GM21529 (cell line): ENCODE data around the gene OVAAL.

ENCODE experiments used
- ATAC-seq: cut with Tn5 transposase; IDR thresholded peaks from one replicate; pipeline ENCODE4 v1.9.1; 2021; ENCODE audit not compliant: unreplicated experiment

Gene OVAAL

GRCh38 chr1:180568184-180568583 lies 9.4 kb downstream of the OVAAL start:
- ATAC-seq = no peak

- no peak for ATAC-seq
Measured at GRCh38 chr1:180571060-180571831, 12.5 kb downstream of the OVAAL start.

GRCh38 chr1:180571832-180572636 lies 13.3 kb downstream of the OVAAL start:
- ATAC-seq = no peak

GRCh38 chr1:180572760-180573159 lies 14.0 kb downstream of the OVAAL start:
- no peak for ATAC-seq

- ATAC-seq = no peak
Measured at GRCh38 chr1:180574031-180574713, 15.4 kb downstream of the OVAAL start.

GRCh38 chr1:180577361-180577760 lies 18.6 kb downstream of the OVAAL start:
- no peak for ATAC-seq

- ATAC-seq = no peak
Measured at GRCh38 chr1:180579961-180580611, 21.3 kb downstream of the OVAAL start.

- ATAC-seq = no peak
Measured at GRCh38 chr1:180581635-180582039, 22.9 kb downstream of the OVAAL start.

GRCh38 chr1:180584869-180585268 lies 26.1 kb downstream of the OVAAL start:
- ATAC-seq = no peak

GRCh38 chr1:180585994-180586359 lies 27.2 kb downstream of the OVAAL start:
- ATAC-seq = no peak

GRCh38 chr1:180586671-180587155 lies 27.9 kb downstream of the OVAAL start:
- no peak for ATAC-seq

GRCh38 chr1:180588121-180588520 lies 29.4 kb downstream of the OVAAL start:
- no peak for ATAC-seq

GRCh38 chr1:180590889-180591288 lies 32.1 kb downstream of the OVAAL start:
- no peak for ATAC-seq

GRCh38 chr1:180593382-180593781 lies 34.6 kb downstream of the OVAAL start:
- no peak for ATAC-seq

GRCh38 chr1:180594723-180595122 lies 36.0 kb downstream of the OVAAL start:
- no peak for ATAC-seq

- no peak for ATAC-seq
Measured at GRCh38 chr1:180595966-180596365, 37.2 kb downstream of the OVAAL start.

GRCh38 chr1:180597520-180597919 lies 38.8 kb downstream of the OVAAL start:
- ATAC-seq = no peak

GRCh38 chr1:180598333-180598974 lies 39.7 kb downstream of the OVAAL start:
- no peak for ATAC-seq

GRCh38 chr1:180600343-180600742 lies 41.6 kb downstream of the OVAAL start:
- no peak for ATAC-seq

- no peak for ATAC-seq
Measured at GRCh38 chr1:180601512-180601911, 42.7 kb downstream of the OVAAL start.
